ENCODE data around the gene ITGB8.

The ITGB8 gene

GRCh38 chr7:20449176-20449575 lies 118.5 kb downstream of the ITGB8 start:
- DNase-seq (ENCODE audit: insufficient read length, low spot score): no peak

GRCh38 chr7:20450536-20450935 lies 119.8 kb downstream of the ITGB8 start:
- no peak for DNase-seq (ENCODE audit: insufficient read length, low spot score)
- FAIRE-seq: no peak

More at GRCh38 chr7:20449176-20449575, 118.5 kb downstream of the ITGB8 start:
- FAIRE-seq: no peak

GRCh38 chr7:20454202-20454601 lies 123.5 kb downstream of the ITGB8 start:
- FAIRE-seq (no peak), DNase-seq (ENCODE audit: insufficient read length, low spot score) (no peak)

GRCh38 chr7:20456701-20457100 lies 126.0 kb downstream of the ITGB8 start:
- DNase-seq (ENCODE audit: insufficient read length, low spot score): no peak
- no peak for FAIRE-seq

GRCh38 chr7:20458521-20458920 lies 127.8 kb downstream of the ITGB8 start:
- DNase-seq (ENCODE audit: insufficient read length, low spot score): no peak

GRCh38 chr7:20459419-20459818 lies 128.7 kb downstream of the ITGB8 start:
- FAIRE-seq (no peak), DNase-seq (ENCODE audit: insufficient read length, low spot score) (no peak)

More at GRCh38 chr7:20458521-20458920, 127.8 kb downstream of the ITGB8 start:
- no peak for FAIRE-seq

- no peak for FAIRE-seq
- DNase-seq (ENCODE audit: insufficient read length, low spot score): no peak
Measured at GRCh38 chr7:20464891-20465290, 134.2 kb downstream of the ITGB8 start.
